OCI-LY3 (cell line): ENCODE results near the gene GRK6.

Experiments
- H2AFZ ChIP-seq: fragments of 200-600, 300-600 bp; shearing (Covaris generic); 2 replicates; pipeline ENCODE4 v1.6.0; 2014; ENCODE audit warnings: antibody characterized with exemption, low read depth, low read length
- H3K27ac ChIP-seq: fragments of 200-600, 300-600 bp; sonication (generic); 2 replicates; pipeline ENCODE4 v1.5.1; 2014; ENCODE audit warnings: mild to moderate bottlenecking, low read length, moderate library complexity, mixed read lengths
- H3K27me3 ChIP-seq: fragments of 200-600, 300-600 bp; sonication (generic); 2 replicates; pipeline ENCODE4 v1.6.1; 2014; ENCODE audit warnings: low read depth, low read length, mixed read lengths
- H3K36me3 ChIP-seq: fragments of 200-600, 300-600 bp; sonication (generic); replicated peaks from 2 replicates; pipeline ENCODE3; 2014; ENCODE audit warnings: low read depth, low read length, mixed read lengths
- H3K4me1 ChIP-seq: fragments of 300-600, 200-600 bp; sonication (generic); 2 replicates; pipeline ENCODE4 v1.6.1; 2014; ENCODE audit warnings: low read length, mixed read lengths
- H3K4me2 ChIP-seq: fragments of 200-600, 300-600 bp; sonication (generic); 2 replicates; pipeline ENCODE4 v1.6.1; 2014; ENCODE audit warnings: low read length, mixed read lengths
- H3K4me3 ChIP-seq: fragments of 300-600, 200-600 bp; sonication (generic); 2 replicates; pipeline ENCODE4 v1.5.1; 2014; ENCODE audit warnings: antibody characterized with exemption, mild to moderate bottlenecking, low read length, moderate library complexity
- H3K79me2 ChIP-seq: fragments of 300-600, 200-600 bp; shearing (Covaris generic); 2 replicates; pipeline ENCODE4 v1.6.1; 2014; ENCODE audit warnings: mild to moderate bottlenecking, low read length, mixed read lengths
- H3K9ac ChIP-seq: fragments of 300-600, 200-600 bp; shearing (Covaris generic); 2 replicates; pipeline ENCODE4 v1.6.0; 2014; ENCODE audit warnings: mild to moderate bottlenecking, low read length, moderate library complexity
- H3K9me3 ChIP-seq: fragments of 200-600, 300-600 bp; shearing (Covaris generic); 2 replicates; pipeline ENCODE4 v1.6.1; 2014; ENCODE audit warnings: low read length, mixed read lengths; ENCODE audit not compliant: insufficient read depth
- H4K20me1 ChIP-seq: fragments of 200-600, 300-600 bp; sonication (generic); 2 replicates; pipeline ENCODE4 v1.6.1; 2016; ENCODE audit warnings: low read length, mixed read lengths; ENCODE audit not compliant: insufficient read depth
- EZH2phosphoT487 ChIP-seq: fragments of 200-600 bp; shearing (Covaris generic); IDR thresholded peaks from 2 replicates; pipeline ENCODE4 v1.6.1; 2018; ENCODE audit warnings: antibody characterized with exemption, mixed run types, low read depth
- TF ChIP-seq, protein P1 (sequence below): fragments of 200-600, 300-600 bp; sonication (generic); IDR thresholded peaks from 2 replicates; pipeline ENCODE4 v1.5.1; 2014; ENCODE audit warnings: antibody characterized with exemption, low read length, low read depth

The GRK6 gene

DNA sequence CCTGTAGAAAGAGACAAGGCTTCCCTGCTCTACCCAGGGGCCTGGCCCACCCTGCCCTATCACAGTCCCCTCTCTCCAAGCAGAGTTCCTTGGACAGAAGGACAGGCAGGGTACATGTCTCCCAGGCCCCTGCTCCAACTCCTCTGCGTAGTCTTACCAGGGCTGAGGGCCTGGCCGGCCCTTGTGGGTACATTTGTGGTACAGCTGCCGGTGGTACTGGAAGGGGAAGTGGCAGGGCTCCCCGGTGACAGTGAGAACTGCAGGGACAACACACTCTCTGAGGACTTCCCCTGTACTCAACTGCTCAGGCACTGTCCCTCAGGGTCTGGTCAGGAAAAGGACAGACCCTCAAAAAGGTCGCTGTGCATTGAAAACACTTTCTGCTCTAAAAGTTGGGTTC is 20.7 kb upstream of the GRK6 start:
- H3K9ac ChIP-seq, result no peak overlapping the region
- no peak overlapping the region for H3K27ac ChIP-seq
- peaks cover 17% of the 10 kb centered on the region for H3K27me3 ChIP-seq
- no peak overlapping the region; the same call in 1 of the 2 replicates for H2AFZ ChIP-seq
- H3K4me1 ChIP-seq, result peaks cover 19% of the 10 kb centered on the region
- H3K36me3 ChIP-seq, result no peaks in the 10 kb centered on the region
- H3K79me2 ChIP-seq, result no peaks in the 10 kb centered on the region
- no peaks in the 10 kb centered on the region for H4K20me1 ChIP-seq
- TF ChIP-seq EZH2phosphoT487, result no peak
- TF ChIP-seq, protein P1, sequence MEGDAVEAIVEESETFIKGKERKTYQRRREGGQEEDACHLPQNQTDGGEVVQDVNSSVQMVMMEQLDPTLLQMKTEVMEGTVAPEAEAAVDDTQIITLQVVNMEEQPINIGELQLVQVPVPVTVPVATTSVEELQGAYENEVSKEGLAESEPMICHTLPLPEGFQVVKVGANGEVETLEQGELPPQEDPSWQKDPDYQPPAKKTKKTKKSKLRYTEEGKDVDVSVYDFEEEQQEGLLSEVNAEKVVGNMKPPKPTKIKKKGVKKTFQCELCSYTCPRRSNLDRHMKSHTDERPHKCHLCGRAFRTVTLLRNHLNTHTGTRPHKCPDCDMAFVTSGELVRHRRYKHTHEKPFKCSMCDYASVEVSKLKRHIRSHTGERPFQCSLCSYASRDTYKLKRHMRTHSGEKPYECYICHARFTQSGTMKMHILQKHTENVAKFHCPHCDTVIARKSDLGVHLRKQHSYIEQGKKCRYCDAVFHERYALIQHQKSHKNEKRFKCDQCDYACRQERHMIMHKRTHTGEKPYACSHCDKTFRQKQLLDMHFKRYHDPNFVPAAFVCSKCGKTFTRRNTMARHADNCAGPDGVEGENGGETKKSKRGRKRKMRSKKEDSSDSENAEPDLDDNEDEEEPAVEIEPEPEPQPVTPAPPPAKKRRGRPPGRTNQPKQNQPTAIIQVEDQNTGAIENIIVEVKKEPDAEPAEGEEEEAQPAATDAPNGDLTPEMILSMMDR, result no peak
- H3K9me3 ChIP-seq, result no peaks in the 10 kb centered on the region
- H3K4me3 ChIP-seq, result no peak overlapping the region
- 0 out of 2 replicates have a peak overlapping the region, but pooled peaks have one; percentile 16 for H3K4me2 ChIP-seq

DNA sequence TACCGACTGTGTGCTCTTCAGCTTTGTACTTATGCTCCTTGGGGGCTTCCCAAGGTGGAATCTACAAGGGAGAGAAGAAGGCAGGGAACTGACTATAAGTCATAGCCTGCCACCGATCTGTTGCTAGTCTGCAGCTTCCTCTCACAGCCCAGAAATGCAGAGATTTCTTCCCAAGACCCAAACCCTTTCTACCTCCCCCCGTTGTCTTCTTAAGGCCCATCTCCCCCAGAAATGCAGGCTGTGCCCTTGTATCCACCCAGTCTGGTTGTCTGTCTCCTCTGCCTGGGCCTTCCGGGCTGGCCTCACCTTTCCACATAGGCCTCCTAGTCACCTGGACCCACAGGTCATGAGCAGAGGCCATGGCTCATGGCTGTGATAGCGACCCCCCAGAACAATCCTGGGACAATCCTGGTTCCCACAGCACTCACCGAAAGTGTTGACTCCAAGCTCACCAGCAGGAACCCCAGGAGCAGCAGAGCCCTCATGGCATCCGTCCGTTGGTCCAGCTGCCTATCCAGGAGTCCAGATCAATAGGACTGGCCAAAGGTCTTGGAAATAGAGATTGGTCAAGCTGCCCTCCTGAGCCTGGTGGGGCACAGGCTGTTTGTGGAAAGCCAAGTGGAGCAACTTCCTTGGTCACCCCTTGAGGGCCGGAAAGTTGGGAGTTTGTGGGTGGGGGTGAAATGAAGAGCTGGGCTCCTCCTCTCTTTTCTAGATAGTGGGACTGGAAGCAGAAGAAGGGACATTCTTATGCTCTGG is 17.3 kb upstream of the GRK6 start, which contains the start of gene F12:
Gene F12 (minus strand): TSS at position 522 of the 759 bp plus-strand sequence. CDS start 37 bp downstream, at position 485.
- TF ChIP-seq, protein P1, result no peak
- TF ChIP-seq EZH2phosphoT487, result no peak
- Histone ChIP-seq H3K27me3 (peaks cover 9% of the 10 kb centered on the region), H3K9ac (no peak within 1 kb of the TSS), H3K27ac (no peak within 1 kb of the TSS), H3K9me3 (no peaks in the 10 kb centered on the region), H3K4me1 (peaks cover 23% of the 10 kb centered on the region), H3K36me3 (no peaks in the 10 kb centered on the region), H2AFZ (no peak within 1 kb of the TSS), H3K4me3 (no peak within 1 kb of the TSS), H3K4me2 (no peak within 1 kb of the TSS), H3K79me2 (no peaks in the 10 kb centered on the region), H4K20me1 (no peaks in the 10 kb centered on the region)

DNA sequence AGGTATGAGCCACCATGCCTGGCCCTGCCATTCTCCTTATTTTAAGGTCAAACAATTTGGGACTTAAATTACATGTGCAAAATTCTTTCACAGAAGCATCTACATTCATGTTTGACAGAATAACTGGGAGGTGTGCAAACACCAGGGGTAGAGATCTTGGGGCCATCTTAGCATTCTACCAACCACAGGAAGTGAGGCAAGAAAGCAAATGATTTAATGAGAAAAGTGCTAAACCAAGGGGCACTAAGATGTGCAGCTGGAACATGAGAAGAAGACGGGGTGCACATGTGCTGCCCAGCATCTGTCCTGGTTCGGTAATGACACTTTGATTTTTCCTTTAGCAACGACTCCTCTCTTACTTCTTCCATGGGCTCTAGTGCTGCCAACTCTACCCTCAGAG is 15.9 kb upstream of the GRK6 start:
- Histone ChIP-seq H3K4me1 (peaks cover 13% of the 10 kb centered on the region), H3K27ac (no peak overlapping the region), H3K4me3 (no peak overlapping the region), H3K9ac (no peak overlapping the region), H3K36me3 (no peaks in the 10 kb centered on the region), H4K20me1 (no peaks in the 10 kb centered on the region), H3K9me3 (no peaks in the 10 kb centered on the region), H3K79me2 (no peaks in the 10 kb centered on the region), H3K4me2 (no peak overlapping the region), H3K27me3 (peaks cover 9% of the 10 kb centered on the region), H2AFZ (no peak overlapping the region)
- TF ChIP-seq EZH2phosphoT487, result no peak
- TF ChIP-seq, protein P1, result no peak

DNA sequence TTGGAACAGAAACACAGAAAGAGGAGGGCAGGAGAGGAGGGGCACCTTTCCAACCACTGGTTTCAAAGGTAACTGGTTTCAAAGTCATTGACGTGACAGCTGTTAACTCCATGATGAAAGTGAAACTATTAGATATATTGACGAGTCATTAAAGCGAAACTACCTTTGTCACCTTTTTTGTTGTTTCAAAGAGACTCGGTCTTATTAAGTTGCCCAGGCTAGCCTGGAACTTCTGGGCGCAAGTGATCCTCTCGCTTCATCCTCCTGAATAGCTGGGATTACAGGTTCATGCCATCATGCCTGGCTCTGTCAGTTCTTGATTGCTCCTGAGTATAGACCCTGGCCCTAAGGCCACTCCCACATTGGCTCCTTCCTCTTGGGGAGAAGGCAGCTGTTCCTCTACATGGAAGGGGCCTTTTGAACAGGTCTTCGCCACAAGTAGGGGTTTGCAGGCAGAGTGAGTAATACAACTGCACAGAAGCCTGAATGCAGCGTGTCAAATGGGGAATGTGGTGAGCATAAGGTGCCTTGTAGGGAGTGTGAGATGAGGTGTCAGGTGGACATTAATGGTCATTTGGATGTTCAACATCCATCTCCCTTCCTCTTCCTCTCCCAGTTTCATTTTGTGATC is 13.8 kb upstream of the GRK6 start:
- Histone ChIP-seq H3K4me3 (peak overlapping the region; percentile 32), H3K9me3 (no peaks in the 10 kb centered on the region), H3K36me3 (no peaks in the 10 kb centered on the region), H3K27ac (no peak overlapping the region), H3K4me1 (peaks cover 9% of the 10 kb centered on the region), H4K20me1 (no peaks in the 10 kb centered on the region), H3K27me3 (0 out of 2 replicates have a peak, but pooled peaks cover 5% of the 10 kb centered on the region), H3K79me2 (no peaks in the 10 kb centered on the region), H3K4me2 (peak overlapping the region; percentile 55), H2AFZ (0 out of 2 replicates have a peak overlapping the region, but pooled peaks have one; percentile 20), H3K9ac (no peak overlapping the region)
- TF ChIP-seq, protein P1, result no peak
- TF ChIP-seq EZH2phosphoT487, result no peak
